Dendritic cell treated with granulocyte-macrophage colony-stimulating factor and Interleukin-4, amounts not matched to agents 40 ng/mL and 50 ng/mL, for 4 days (primary cell): ENCODE measurements around the gene EIF2B1.
"Not testable (repeated sequence)": the region's sequence is repeated elsewhere in the genome, so short reads cannot be mapped to it uniquely, and the experiment has no call there.

Experiments
- H3K27ac Mint-ChIP-seq: one replicate; pipeline ENCODE4 v1.8.0; 2022; ENCODE audit warnings: mild to moderate bottlenecking, mixed read lengths
- H3K27me3 Mint-ChIP-seq: one replicate; pipeline ENCODE4 v1.8.0; 2022; ENCODE audit warnings: mild to moderate bottlenecking, mixed read lengths
- H3K36me3 Mint-ChIP-seq: one replicate; pipeline ENCODE4 v1.8.0; 2022; ENCODE audit warnings: low read depth, mixed read lengths
- H3K4me1 Mint-ChIP-seq: one replicate; pipeline ENCODE4 v1.8.0; 2022; ENCODE audit warnings: low read depth, mixed read lengths
- H3K4me3 Mint-ChIP-seq: one replicate; pipeline ENCODE4 v1.8.0; 2022; ENCODE audit warnings: mild to moderate bottlenecking, moderate library complexity, mixed read lengths
- H3K9me3 Mint-ChIP-seq: one replicate; pipeline ENCODE4 v1.8.0; 2022; ENCODE audit warnings: mixed read lengths
- intact Hi-C: fragments of 100-400 bp; cut with micrococcal nuclease; formaldehyde crosslinking; loops from one replicate; pipeline ENCODE4 v1.15.0; 2022

Gene EIF2B1

DNA sequence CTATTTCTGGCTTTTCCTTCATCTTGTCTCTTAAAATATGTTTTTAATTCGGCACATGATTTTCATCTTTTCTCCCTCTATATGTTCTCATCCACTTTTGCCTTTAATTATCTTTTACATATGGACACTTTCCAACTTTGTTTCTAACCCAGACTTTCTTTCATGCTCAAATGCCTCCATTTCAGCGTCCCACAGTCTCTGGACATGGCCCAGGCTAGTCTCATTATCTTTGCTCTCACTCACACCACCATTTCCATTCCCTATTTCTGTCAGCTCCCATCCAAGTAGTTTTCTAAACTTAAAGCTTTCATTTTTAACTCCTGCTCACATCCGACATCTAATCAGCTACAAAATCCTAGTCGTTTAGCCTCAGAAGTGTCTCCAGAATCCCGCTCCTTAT is 14.9 kb upstream of the EIF2B1 start:
- Mint-ChIP-seq H3K4me3 (no peak overlapping the region), H3K27ac (no peak overlapping the region), H3K36me3 (peaks cover 85% of the 10 kb centered on the region), H3K9me3 (no peaks in the 10 kb centered on the region), H3K27me3 (no peaks in the 10 kb centered on the region), H3K4me1 (no peaks in the 10 kb centered on the region)
- intact Hi-C loops: no loop called here

DNA sequence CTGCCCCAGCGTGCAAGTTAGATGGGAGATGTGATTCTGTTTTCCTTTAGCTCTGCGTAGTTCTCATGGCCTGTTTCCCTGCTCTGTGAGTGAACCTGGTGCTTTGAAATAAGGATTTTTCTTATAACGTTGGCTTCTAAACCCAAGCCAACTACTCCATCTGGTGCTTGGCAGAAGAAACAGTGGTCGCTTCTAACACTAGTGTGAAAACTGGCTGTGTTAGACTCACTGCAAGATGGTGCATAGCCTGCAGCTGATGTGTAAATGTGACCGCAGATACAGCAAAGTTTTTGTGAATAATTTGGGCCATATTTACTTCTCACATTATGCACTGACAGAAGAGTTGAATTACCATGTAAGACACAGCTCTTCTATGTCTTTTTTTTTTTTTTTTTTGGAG is 12.4 kb upstream of the EIF2B1 start:
- Mint-ChIP-seq H3K27ac (no peak overlapping the region), H3K9me3 (no peaks in the 10 kb centered on the region), H3K4me3 (no peak overlapping the region), H3K27me3 (no peaks in the 10 kb centered on the region), H3K4me1 (no peaks in the 10 kb centered on the region), H3K36me3 (peaks cover 88% of the 10 kb centered on the region)
- intact Hi-C loops: no loop called here

DNA sequence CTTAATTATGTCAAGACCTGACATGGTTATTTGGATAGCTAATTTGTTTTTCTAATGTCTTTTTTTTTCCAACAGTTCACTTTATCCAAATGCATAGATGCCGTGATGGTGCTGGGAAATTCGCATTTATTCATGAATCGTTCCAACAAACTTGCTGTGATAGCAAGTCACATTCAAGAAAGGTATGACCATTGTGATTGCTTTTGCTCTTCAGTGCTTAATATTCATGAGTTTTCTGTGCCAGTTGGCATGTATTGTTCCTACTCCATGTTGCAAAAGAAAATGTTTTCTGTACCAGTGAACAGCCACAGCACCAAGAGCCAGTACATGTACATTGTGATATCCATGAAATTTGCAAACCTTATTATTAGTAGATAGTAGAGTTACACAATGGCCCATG is 11.9 kb upstream of the EIF2B1 start:
- no peak overlapping the region for H3K4me3 Mint-ChIP-seq
- H3K9me3 Mint-ChIP-seq: no peaks in the 10 kb centered on the region
- peaks cover 88% of the 10 kb centered on the region for H3K36me3 Mint-ChIP-seq
- intact Hi-C loops: no loop called here
- no peaks in the 10 kb centered on the region for H3K4me1 Mint-ChIP-seq
- H3K27ac Mint-ChIP-seq: no peak overlapping the region
- H3K27me3 Mint-ChIP-seq: no peaks in the 10 kb centered on the region

- intact Hi-C loops: no loop called here
- H3K9me3 Mint-ChIP-seq: no peaks in the 10 kb centered on the region
- H3K4me1 Mint-ChIP-seq: no peaks in the 10 kb centered on the region
- H3K27me3 Mint-ChIP-seq: no peaks in the 10 kb centered on the region
- no peak overlapping the region for H3K4me3 Mint-ChIP-seq
- peaks cover 86% of the 10 kb centered on the region for H3K36me3 Mint-ChIP-seq
- no peak overlapping the region for H3K27ac Mint-ChIP-seq
Observed at GRCh38 chr12:123643911-123644310, 10.4 kb upstream of the EIF2B1 start.

- Mint-ChIP-seq H3K27ac (peak overlapping the region; percentile 98), H3K4me3 (peak overlapping the region; percentile 96), H3K9me3 (no peaks in the 10 kb centered on the region), H3K36me3 (peaks cover 49% of the 10 kb centered on the region), H3K4me1 (peaks cover 20% of the 10 kb centered on the region), H3K27me3 (no peaks in the 10 kb centered on the region)
- intact Hi-C loops: no loop called here
Observed at GRCh38 chr12:123634142-123634561, 666 bp upstream of the EIF2B1 start.

- Mint-ChIP-seq H3K4me1 (no peaks in the 10 kb centered on the region), H3K27me3 (no peaks in the 10 kb centered on the region), H3K27ac (no peak overlapping the region), H3K9me3 (no peaks in the 10 kb centered on the region), H3K36me3 (peaks cover 99% of the 10 kb centered on the region), H3K4me3 (no peak overlapping the region)
- intact Hi-C loops: no loop called here
Observed at GRCh38 chr12:123621619-123622530, 11.6 kb downstream of the EIF2B1 start.

DNA sequence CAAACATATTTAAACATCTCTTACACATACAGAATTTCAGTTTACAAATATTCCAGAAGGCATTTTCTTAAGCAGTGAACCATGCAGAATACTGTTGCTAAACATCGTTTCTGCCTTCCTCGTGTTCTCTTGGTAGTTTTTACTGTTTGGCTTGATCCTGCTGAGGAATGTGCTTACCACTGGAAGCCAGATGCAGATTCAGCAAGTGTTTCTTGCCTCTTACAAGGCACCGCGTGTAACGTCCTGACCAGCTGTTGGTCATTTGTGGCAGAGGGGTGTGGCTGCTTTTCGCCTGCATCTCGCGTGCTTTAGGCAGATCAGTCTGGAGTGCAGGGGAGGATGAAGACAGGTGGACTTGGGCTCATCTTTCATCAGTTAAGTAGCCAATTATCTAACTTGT is 12.4 kb downstream of the EIF2B1 start:
- Mint-ChIP-seq H3K9me3 (no peaks in the 10 kb centered on the region), H3K27ac (no peak overlapping the region)

GRCh38 chr12:123617580-123617979 is 15.9 kb downstream of the EIF2B1 start:
- intact Hi-C loops: no loop called here
- H3K27me3 Mint-ChIP-seq: no peaks in the 10 kb centered on the region
- H3K27ac Mint-ChIP-seq: no peak overlapping the region
- H3K36me3 Mint-ChIP-seq: peaks cover 100% of the 10 kb centered on the region
- no peak overlapping the region for H3K4me3 Mint-ChIP-seq
- H3K9me3 Mint-ChIP-seq: no peaks in the 10 kb centered on the region
- no peaks in the 10 kb centered on the region for H3K4me1 Mint-ChIP-seq

More for the DNA sequence above, 12.4 kb downstream of the EIF2B1 start:
- Mint-ChIP-seq H3K4me3 (no peak overlapping the region), H3K4me1 (no peaks in the 10 kb centered on the region), H3K36me3 (peaks cover 99% of the 10 kb centered on the region), H3K27me3 (no peaks in the 10 kb centered on the region)
- intact Hi-C loops: no loop called here

DNA sequence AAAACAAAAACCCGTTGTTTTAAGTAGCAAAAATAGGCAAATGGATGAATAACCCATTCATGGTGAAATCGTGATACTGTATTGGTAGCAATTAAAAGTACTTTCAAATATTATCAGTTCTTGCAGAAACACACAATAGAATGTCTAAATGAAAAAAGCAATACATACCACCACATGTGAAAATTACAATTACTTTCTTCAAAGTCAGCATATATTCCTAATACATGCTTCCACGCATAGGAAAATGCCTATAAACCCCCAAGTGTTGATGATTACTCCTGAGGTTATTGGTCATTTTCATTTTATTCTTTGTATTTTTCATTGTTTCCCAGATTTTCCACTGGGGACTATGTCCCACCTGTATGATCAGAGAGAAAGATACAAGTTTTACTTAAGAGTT is 16.3 kb downstream of the EIF2B1 start:
- no peak overlapping the region for H3K27ac Mint-ChIP-seq
- peaks cover 100% of the 10 kb centered on the region for H3K36me3 Mint-ChIP-seq
- no peaks in the 10 kb centered on the region for H3K9me3 Mint-ChIP-seq
- H3K4me3 Mint-ChIP-seq: no peak overlapping the region
- intact Hi-C loops: no loop called here
- H3K27me3 Mint-ChIP-seq: no peaks in the 10 kb centered on the region
- H3K4me1 Mint-ChIP-seq: no peaks in the 10 kb centered on the region

- Mint-ChIP-seq H3K36me3 (peaks cover 100% of the 10 kb centered on the region), H3K9me3 (no peaks in the 10 kb centered on the region), H3K27ac (no peak overlapping the region), H3K27me3 (no peaks in the 10 kb centered on the region), H3K4me3 (no peak overlapping the region), H3K4me1 (no peaks in the 10 kb centered on the region)
- intact Hi-C loops: no loop called here
Observed at GRCh38 chr12:123614531-123614930, 19.0 kb downstream of the EIF2B1 start.

DNA sequence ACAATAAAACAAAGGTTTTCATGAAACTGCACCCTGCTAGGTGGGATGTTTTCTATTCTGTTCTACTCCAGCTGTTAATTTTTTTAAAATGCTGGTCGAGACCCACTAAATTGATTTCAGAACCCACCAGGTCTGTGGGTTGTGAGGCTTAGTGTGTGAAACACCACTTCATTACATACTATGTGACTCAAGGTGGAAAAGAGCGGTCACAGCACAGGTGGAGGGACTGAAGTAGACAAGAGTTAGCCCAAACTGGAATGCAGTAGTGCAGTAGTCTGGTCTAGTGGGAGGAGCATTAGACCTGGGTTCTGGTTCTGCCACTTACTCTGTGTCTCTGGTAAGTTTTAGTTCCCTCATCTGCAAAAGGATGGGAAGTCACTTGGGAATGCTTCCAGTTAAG is 19.4 kb downstream of the EIF2B1 start:
- H3K36me3 Mint-ChIP-seq: peaks cover 100% of the 10 kb centered on the region
- H3K4me3 Mint-ChIP-seq: no peak overlapping the region
- intact Hi-C loops: no loop called here
- H3K27me3 Mint-ChIP-seq: no peaks in the 10 kb centered on the region
- no peaks in the 10 kb centered on the region for H3K9me3 Mint-ChIP-seq
- H3K27ac Mint-ChIP-seq: no peak overlapping the region
- no peaks in the 10 kb centered on the region for H3K4me1 Mint-ChIP-seq

- Mint-ChIP-seq H3K36me3 (peaks cover 93% of the 10 kb centered on the region), H3K27me3 (no peaks in the 10 kb centered on the region), H3K4me1 (peaks cover 2% of the 10 kb centered on the region), H3K27ac (peak overlapping the region; percentile 33), H3K4me3 (no peak overlapping the region), H3K9me3 (no peaks in the 10 kb centered on the region)
- intact Hi-C loops: no loop called here
Observed at GRCh38 chr12:123608182-123608581, 25.3 kb downstream of the EIF2B1 start.

DNA sequence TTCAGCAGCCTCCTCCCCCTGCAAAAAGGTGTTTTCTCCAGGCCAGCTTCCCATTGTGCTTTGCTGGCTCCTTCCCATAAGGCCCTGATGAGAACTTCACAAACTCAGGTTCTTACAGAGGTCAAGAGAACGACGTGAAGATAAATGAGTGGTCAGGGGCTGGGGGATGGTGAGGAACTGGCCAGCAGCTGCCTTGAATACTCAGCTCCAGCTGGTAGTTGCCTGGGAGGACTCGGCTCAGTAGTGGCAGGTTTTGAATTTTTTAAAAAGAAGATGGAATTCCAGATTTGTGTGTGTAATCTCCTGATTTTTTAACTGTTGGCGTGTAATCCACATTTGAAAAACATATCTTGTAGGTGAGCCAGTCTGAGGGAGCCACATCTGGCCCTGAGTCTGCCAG is 25.7 kb downstream of the EIF2B1 start:
- H3K27me3 Mint-ChIP-seq: no peaks in the 10 kb centered on the region
- no peaks in the 10 kb centered on the region for H3K9me3 Mint-ChIP-seq
- H3K4me1 Mint-ChIP-seq: peaks cover 6% of the 10 kb centered on the region
- no peak overlapping the region for H3K4me3 Mint-ChIP-seq
- peak overlapping the region; percentile 33 for H3K27ac Mint-ChIP-seq
- H3K36me3 Mint-ChIP-seq: peaks cover 89% of the 10 kb centered on the region
- intact Hi-C loops: no loop called here

DNA sequence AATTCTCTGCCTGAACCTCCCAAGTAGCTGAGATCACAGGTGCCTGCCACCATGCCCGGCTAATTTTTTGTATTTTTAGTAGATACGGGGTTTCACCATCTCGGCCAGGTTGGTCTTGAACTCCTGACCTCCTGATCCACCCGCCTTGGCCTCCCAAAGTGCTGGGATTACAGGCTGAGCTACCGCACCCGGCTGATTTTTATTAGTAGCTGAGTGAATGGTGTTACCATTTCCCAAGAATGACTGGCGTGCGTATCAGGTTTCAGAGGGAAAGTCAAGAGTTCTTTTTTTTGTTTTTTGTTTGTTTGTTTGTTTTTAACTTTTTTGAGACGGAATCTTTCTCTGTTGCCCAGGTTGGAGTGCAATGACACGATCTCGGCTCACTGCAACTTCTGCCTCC is 30.0 kb downstream of the EIF2B1 start:
- H3K4me3 Mint-ChIP-seq, H3K27ac Mint-ChIP-seq, intact Hi-C loops, H3K9me3 Mint-ChIP-seq, H3K27me3 Mint-ChIP-seq: not testable (repeated sequence)
- H3K36me3 Mint-ChIP-seq: peaks cover 61% of the 10 kb centered on the region
- H3K4me1 Mint-ChIP-seq: peaks cover 18% of the 10 kb centered on the region
